Measurements from ENCODE around the gene CR1L. TPM values are rescaled to one million over a fixed set of nuclear protein-coding genes. Genes with fewer than 3 reads are reported as not detected.

The CR1L gene
- total and polyA plus RNA-seq, 2 donors (not counting 3 experiments of a cell fraction or from before 2014, with no cell fraction given), result not detected

- TF ChIP-seq GATA2 (IDR thresholded peaks at IDR 0.05; ENCODE audit: insufficient read depth, insufficient read length, low read depth, low read length), result no peak
- no peak for TF ChIP-seq FOS (IDR thresholded peaks at IDR 0.05; ENCODE audit: borderline replicate concordance, insufficient read depth, low read length)
- TF ChIP-seq JUN (IDR thresholded peaks at IDR 0.05; ENCODE audit: borderline replicate concordance, insufficient read depth, insufficient read length, low read depth), result no peak
- no peak for TF ChIP-seq MAX (IDR thresholded peaks at IDR 0.05; ENCODE audit: insufficient read depth, insufficient read length)
- no peak for TF ChIP-seq EZH2 (IDR thresholded peaks at IDR 0.05; ENCODE audit: borderline replicate concordance, low read depth, low read length, severe bottlenecking)
- TF ChIP-seq POLR2A (IDR thresholded peaks at IDR 0.05; ENCODE audit: low read depth, low read length), result no peak
- no peak for TF ChIP-seq CTCF (IDR thresholded peaks at IDR 0.05; ENCODE audit: extremely low read depth in 1 of 2, insufficient read depth in 1 of 2, low read depth in 1 of 2, low read length in 2 of 2)
- no peak for TF ChIP-seq POLR2AphosphoS5 (IDR thresholded peaks at IDR 0.05; ENCODE audit: insufficient read depth, low read depth, low read length)
- no peak for TF ChIP-seq MYC (IDR thresholded peaks at IDR 0.05; ENCODE audit: low read depth, low read length)
- Histone ChIP-seq H3K4me2 (ENCODE audit: insufficient read depth, low read length) (no peak overlapping the region), H3K9ac (replicated peaks; ENCODE audit: extremely low read depth, insufficient read depth, low read length) (no peak overlapping the region), H3K79me2 (ENCODE audit: control insufficient read depth, insufficient read depth, low read length) (peaks cover 13% of the 10 kb centered on the region), H3K9me3 (replicated peaks; ENCODE audit: control insufficient read depth, insufficient read depth, low read length) (no peaks in the 10 kb centered on the region), H4K20me1 (replicated peaks; ENCODE audit: control insufficient read depth, extremely low read depth, insufficient read depth, low read length) (peaks cover 6% of the 10 kb centered on the region), H3K36me3 (ENCODE audit: control insufficient read depth in 2 of 2, extremely low read depth in 1 of 2, insufficient read depth in 2 of 2, low read length in 2 of 2) (peaks cover 19 to 35% of the 10 kb centered on the region in 2 experiments), H3K4me3 (replicated peaks in 1 of 3; ENCODE audit: insufficient read depth in 1 of 3, low read depth in 1 of 3, low read length in 3 of 3) (no peak overlapping the region), H2AFZ (ENCODE audit: low read depth, low read length) (no peak overlapping the region), H3K27me3 (ENCODE audit: control insufficient read depth in 2 of 2, insufficient read depth in 2 of 2, low read length in 2 of 2) (no peaks in the 10 kb centered on the region), H3K27ac (ENCODE audit: insufficient read depth, low read depth, low read length) (no peak overlapping the region), H3K4me1 (ENCODE audit: control insufficient read depth, extremely low read depth, insufficient read depth, low read length) (no peaks in the 10 kb centered on the region), H3K9me1 (replicated peaks; ENCODE audit: control insufficient read depth, extremely low read depth, insufficient read depth, low read length) (no peaks in the 10 kb centered on the region)
- BruUV-seq (replicated peaks), result no TSS peak
- ChIA-PET CTCF (no interaction called here), POLR2A (no interaction called here)
- dilution Hi-C loops (cut with MboI; ENCODE audit: extremely low pct_ligation_motif_present, low sequenced_read_pairs), result no loop called here
- DNase-seq (ENCODE audit: low read depth, low spot score), result no peak
- intact Hi-C loops (cut with micrococcal nuclease), result no loop called here
- FAIRE-seq, result no peak
Observed at GRCh38 chr1:207762622-207763021, 117.7 kb downstream of the CR1L start.

All from endothelial cell of umbilical vein (primary cell).